Keratinocyte (primary cell): ENCODE data around the gene PFKFB3.

Source experiments
- EZH2 ChIP-seq: IDR thresholded peaks from one replicate; pipeline ENCODE4 v1.6.1; 2012; ENCODE audit warnings: inconsistent platforms, mild to moderate bottlenecking, low read length, moderate library complexity
- TF ChIP-seq, protein P1 (sequence below), 3 experiments: IDR thresholded peaks in 1 of 3; conservative IDR thresholded peaks in 1 of 3; optimal IDR thresholded peaks in 1 of 3; 2 replicates in 2 of 3; 3 replicates in 1 of 3; pipeline versions ENCODE3 to v1.5.1; 2011; ENCODE audit warnings: low read length in 3 of 3, mild to moderate bottlenecking in 3 of 3, moderate library complexity in 2 of 3, control low read depth in 1 of 3, inconsistent platforms in 1 of 3; ENCODE audit not compliant: insufficient read depth in 2 of 3; ENCODE audit errors: extremely low read depth in 1 of 3

- TF ChIP-seq, protein P1, sequence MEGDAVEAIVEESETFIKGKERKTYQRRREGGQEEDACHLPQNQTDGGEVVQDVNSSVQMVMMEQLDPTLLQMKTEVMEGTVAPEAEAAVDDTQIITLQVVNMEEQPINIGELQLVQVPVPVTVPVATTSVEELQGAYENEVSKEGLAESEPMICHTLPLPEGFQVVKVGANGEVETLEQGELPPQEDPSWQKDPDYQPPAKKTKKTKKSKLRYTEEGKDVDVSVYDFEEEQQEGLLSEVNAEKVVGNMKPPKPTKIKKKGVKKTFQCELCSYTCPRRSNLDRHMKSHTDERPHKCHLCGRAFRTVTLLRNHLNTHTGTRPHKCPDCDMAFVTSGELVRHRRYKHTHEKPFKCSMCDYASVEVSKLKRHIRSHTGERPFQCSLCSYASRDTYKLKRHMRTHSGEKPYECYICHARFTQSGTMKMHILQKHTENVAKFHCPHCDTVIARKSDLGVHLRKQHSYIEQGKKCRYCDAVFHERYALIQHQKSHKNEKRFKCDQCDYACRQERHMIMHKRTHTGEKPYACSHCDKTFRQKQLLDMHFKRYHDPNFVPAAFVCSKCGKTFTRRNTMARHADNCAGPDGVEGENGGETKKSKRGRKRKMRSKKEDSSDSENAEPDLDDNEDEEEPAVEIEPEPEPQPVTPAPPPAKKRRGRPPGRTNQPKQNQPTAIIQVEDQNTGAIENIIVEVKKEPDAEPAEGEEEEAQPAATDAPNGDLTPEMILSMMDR (optimal IDR thresholded peaks at IDR 0.05 in 1 of 3, IDR thresholded peaks at IDR 0.05 in 1 of 3, conservative IDR thresholded peaks at IDR 0.05 in 1 of 3; ENCODE audit: extremely low read depth in 1 of 3, insufficient read depth in 2 of 3, low read length in 3 of 3), result no peak
- no peak for TF ChIP-seq EZH2
Observed at GRCh38 chr10:6259153-6259552, 56.4 kb downstream of the PFKFB3 start.
